ENCODE data around the gene HS6ST2.

The HS6ST2 gene

DNA sequence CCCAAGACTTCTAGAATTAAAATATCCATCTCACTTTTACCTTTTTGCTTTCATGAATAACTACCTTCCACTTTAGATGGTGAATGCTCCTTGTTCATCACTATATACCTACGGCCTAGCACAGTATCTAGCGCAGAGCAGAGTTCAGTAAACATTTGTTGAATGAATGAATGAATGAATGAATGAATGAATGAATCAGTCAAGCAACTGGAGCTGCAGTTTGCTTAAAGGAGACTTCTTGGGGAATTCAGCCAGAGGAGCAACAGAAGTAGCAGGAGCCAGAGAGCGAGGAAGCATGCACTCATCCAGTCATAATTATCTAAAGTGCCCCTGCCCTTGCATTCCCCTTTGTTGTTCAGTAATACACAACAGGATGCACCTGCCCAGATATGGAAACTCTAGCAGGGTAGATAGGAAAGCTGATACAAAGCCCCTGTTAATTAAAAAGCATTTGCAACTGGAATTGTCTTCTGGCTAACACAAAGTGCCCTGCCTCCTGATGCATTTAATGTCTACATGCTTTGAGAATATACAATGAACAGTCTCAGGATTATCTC is 366.6 kb downstream of the HS6ST2 start:
- TF ChIP-seq, protein P1, sequence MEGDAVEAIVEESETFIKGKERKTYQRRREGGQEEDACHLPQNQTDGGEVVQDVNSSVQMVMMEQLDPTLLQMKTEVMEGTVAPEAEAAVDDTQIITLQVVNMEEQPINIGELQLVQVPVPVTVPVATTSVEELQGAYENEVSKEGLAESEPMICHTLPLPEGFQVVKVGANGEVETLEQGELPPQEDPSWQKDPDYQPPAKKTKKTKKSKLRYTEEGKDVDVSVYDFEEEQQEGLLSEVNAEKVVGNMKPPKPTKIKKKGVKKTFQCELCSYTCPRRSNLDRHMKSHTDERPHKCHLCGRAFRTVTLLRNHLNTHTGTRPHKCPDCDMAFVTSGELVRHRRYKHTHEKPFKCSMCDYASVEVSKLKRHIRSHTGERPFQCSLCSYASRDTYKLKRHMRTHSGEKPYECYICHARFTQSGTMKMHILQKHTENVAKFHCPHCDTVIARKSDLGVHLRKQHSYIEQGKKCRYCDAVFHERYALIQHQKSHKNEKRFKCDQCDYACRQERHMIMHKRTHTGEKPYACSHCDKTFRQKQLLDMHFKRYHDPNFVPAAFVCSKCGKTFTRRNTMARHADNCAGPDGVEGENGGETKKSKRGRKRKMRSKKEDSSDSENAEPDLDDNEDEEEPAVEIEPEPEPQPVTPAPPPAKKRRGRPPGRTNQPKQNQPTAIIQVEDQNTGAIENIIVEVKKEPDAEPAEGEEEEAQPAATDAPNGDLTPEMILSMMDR (IDR thresholded peaks at IDR 0.05; ENCODE audit: low read depth, low read length): no peak
- no peak overlapping the region for H3K4me3 ChIP-seq (ENCODE audit: low read depth, low read length)

DNA sequence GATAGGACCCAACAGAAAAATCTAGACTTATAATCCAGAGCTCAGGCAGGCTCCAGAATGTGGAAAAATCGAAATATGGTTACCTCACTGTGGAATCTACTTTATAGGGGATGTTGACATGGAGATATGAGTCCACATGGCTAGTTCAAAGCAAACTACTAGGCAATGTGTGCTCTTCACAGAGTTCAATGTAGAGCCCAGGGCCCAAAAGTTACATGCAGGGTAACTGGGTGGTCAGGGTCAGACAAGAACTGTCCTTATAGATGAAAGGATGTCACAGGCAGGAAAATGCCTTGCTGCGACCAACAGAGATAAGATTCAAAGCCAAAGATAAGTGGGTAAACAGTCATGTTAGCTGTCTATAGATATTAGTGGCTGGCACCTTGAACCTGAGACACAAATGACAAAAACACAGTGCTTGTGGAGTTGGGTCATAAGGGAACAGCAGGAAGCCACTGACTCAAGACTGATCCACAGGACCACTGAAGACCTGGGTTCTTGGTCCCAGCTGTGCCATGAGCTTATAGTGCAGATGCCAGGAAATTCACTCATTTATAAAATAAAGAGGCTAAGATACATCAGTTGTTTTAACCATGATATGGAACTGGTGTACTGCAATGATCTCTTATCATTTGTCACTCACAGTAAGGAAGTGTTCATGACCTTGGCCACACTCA is 367.9 kb downstream of the HS6ST2 start:
- H3K4me3 ChIP-seq (ENCODE audit: low read depth, low read length): no peak overlapping the region
- TF ChIP-seq, protein P1 (IDR thresholded peaks at IDR 0.05; ENCODE audit: low read depth, low read length): no peak

DNA sequence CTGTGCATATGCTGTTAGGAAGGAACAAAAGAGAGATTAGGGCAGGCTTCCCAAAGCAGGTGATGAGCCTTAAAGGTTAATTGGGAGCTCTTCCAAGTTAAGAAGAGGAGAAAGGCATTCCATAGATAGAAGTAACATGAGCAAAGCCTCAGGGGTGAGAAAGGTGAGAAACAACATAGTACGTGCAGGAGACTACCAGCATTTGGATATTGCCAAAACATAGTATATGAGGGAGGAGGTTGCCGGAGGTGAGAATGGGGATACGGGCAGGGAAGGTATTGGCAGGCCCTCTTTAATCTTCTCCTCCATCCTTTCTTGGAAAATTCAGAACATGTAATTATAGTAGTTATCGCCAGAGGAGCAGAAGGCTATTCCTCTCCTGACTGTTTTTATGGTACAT is 373.5 kb downstream of the HS6ST2 start:
- TF ChIP-seq, protein P1 (IDR thresholded peaks at IDR 0.05; ENCODE audit: low read depth, low read length): no peak
- no peak overlapping the region for H3K4me3 ChIP-seq (ENCODE audit: low read depth, low read length)

DNA sequence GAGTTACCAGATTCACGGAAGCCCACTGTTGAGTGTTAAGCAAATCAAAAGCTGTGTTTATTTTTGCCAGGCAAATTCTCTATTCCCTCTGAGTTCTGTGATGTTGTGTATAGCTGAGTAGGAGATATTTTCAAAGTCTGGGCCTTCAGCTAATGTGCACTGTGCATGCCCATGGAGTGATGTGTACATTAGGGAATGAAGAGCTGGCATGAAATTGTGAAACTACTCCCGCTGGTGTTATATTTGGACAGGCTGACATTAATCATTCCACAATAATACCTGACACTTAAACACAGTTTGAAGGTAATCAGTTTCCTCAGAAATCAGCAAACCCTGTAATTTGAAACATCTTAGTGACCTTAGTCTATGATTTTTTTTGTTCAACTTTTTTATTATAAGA is 381.5 kb downstream of the HS6ST2 start:
- H3K4me3 ChIP-seq (ENCODE audit: low read depth, low read length): no peak overlapping the region
- TF ChIP-seq, protein P1 (IDR thresholded peaks at IDR 0.05; ENCODE audit: low read depth, low read length): no peak
